ENCODE measurements around the gene TOMM20. TPM values are rescaled to one million over a fixed set of nuclear protein-coding genes. Genes with fewer than 3 reads are reported as not detected.
A peak's percentile ranks its signal among the peaks of the same experiment; 100 is the strongest.
"Not testable (repeated sequence)": the region's sequence is repeated elsewhere in the genome, so short reads cannot be mapped to it uniquely, and the experiment has no call there.

The TOMM20 gene
- total RNA-seq, 1 experiment from 2014 or later = 197 TPM

- H3K18ac ChIP-seq (ENCODE audit: insufficient read length, low read depth, low read length) = no peak overlapping the region
- peaks cover 1% of the 10 kb centered on the region; the same call in 1 of the 2 replicates for H3K27me3 Mint-ChIP-seq (ENCODE audit: low read depth)
- no peak overlapping the region for H2BK120ac ChIP-seq (ENCODE audit: low read depth, low read length, poor library complexity, severe bottlenecking)
- H3K4me1 Mint-ChIP-seq = peaks cover 38 to 42% of the 10 kb centered on the region in 2 experiments
- no peak overlapping the region for H4K5ac ChIP-seq (ENCODE audit: insufficient read length, low read depth, low read length)
- no peak overlapping the region for H3T11ph ChIP-seq (ENCODE audit: low read length)
- H2BK20ac ChIP-seq (ENCODE audit: low read depth, low read length, poor library complexity, severe bottlenecking) = no peak overlapping the region
- no CpG with 5 or more reads among the region's 6 CpGs for whole genome bisulfite sequencing (ENCODE audit: extremely low coverage, insufficient read length, low lambda C conversion rate)
- no peaks in the 10 kb centered on the region for H3K79me1 ChIP-seq (ENCODE audit: insufficient read depth, low read depth, low read length, poor library complexity, severe bottlenecking)
- H3K4me3 Mint-ChIP-seq = no peak overlapping the region
- H4K8ac ChIP-seq (replicated peaks; ENCODE audit: insufficient read length, low read depth, low read length) = no peak overlapping the region
- no peak overlapping the region for H3K23ac ChIP-seq (ENCODE audit: insufficient read length, low read depth, low read length)
- no peak overlapping the region for H3K56ac ChIP-seq (ENCODE audit: insufficient read length, low read depth, low read length)
- H3K36me3 Mint-ChIP-seq (ENCODE audit: insufficient read depth in 1 of 3, low read depth in 3 of 3) = no peaks in the 10 kb centered on the region; a peak in 1 of 7 replicates
- H2BK12ac ChIP-seq (ENCODE audit: insufficient read length, low read depth, low read length) = no peak overlapping the region
- no peak for DNase-seq
- no peaks in the 10 kb centered on the region for H3K23me2 ChIP-seq (ENCODE audit: insufficient read length, low read depth, low read length, poor library complexity, severe bottlenecking)
- no peak overlapping the region for H2BK5ac ChIP-seq (ENCODE audit: insufficient read length, low read length)
- H3K79me2 ChIP-seq (ENCODE audit: insufficient read depth, low read length) = no peaks in the 10 kb centered on the region
- H3K4me2 ChIP-seq (ENCODE audit: insufficient read depth, insufficient read length, low read length) = no peak overlapping the region
- no peaks in the 10 kb centered on the region for H4K20me1 ChIP-seq (ENCODE audit: control insufficient read depth, insufficient read depth, insufficient read length)
- H3K9me3 ChIP-seq (ENCODE audit: control insufficient read depth, low read depth, low read length) = no peaks in the 10 kb centered on the region
- no peaks in the 10 kb centered on the region for H3K9me3 Mint-ChIP-seq
- TF ChIP-seq CTCF (conservative IDR thresholded peaks at IDR 0.05) = no peak
- H3K14ac ChIP-seq (ENCODE audit: insufficient read depth, low read length) = no peak overlapping the region
- H3K27ac ChIP-seq (ENCODE audit: insufficient read length, low read depth, low read length) = no peak overlapping the region
- peaks cover 14% of the 10 kb centered on the region for H3K4me1 ChIP-seq (ENCODE audit: insufficient read depth, low read length)
- H3K27me3 ChIP-seq (ENCODE audit: insufficient read depth, low read length) = no peaks in the 10 kb centered on the region
- H3K4ac ChIP-seq (ENCODE audit: low read depth, low read length) = no peak overlapping the region
- peak overlapping the region; percentile 3 to 64 (median 5); a peak in 3 of 7 replicates for H3K27ac Mint-ChIP-seq
- H2AFZ ChIP-seq (ENCODE audit: low read length) = no peak overlapping the region
- H2BK15ac ChIP-seq (ENCODE audit: low read depth, low read length) = no peak overlapping the region
- H2AK5ac ChIP-seq (ENCODE audit: insufficient read length, low read length) = no peak overlapping the region
- H4K91ac ChIP-seq (ENCODE audit: insufficient read length, low read depth, low read length) = no peak overlapping the region
- H3K9ac ChIP-seq (ENCODE audit: extremely low read depth, insufficient read length, low read length) = no peak overlapping the region
Measured at GRCh38 chr1:235087906-235088305, 40.7 kb downstream of the TOMM20 start.

- H3K27ac Mint-ChIP-seq; H2BK5ac ChIP-seq (ENCODE audit: insufficient read length, low read length); H3K9me3 Mint-ChIP-seq; H3K27me3 Mint-ChIP-seq (ENCODE audit: low read depth); H3K14ac ChIP-seq (ENCODE audit: insufficient read depth, low read length); H3K4ac ChIP-seq (ENCODE audit: low read depth, low read length); H3K27me3 ChIP-seq (ENCODE audit: insufficient read depth, low read length); H3K23me2 ChIP-seq (ENCODE audit: insufficient read length, low read depth, low read length, poor library complexity, severe bottlenecking); H4K5ac ChIP-seq (ENCODE audit: insufficient read length, low read depth, low read length); H2AK5ac ChIP-seq (ENCODE audit: insufficient read length, low read length); H2BK12ac ChIP-seq (ENCODE audit: insufficient read length, low read depth, low read length); H3K79me1 ChIP-seq (ENCODE audit: insufficient read depth, low read depth, low read length, poor library complexity, severe bottlenecking); H3K18ac ChIP-seq (ENCODE audit: insufficient read length, low read depth, low read length); H3K4me1 ChIP-seq (ENCODE audit: insufficient read depth, low read length); H3K79me2 ChIP-seq (ENCODE audit: insufficient read depth, low read length); H2AFZ ChIP-seq (ENCODE audit: low read length); H3K36me3 Mint-ChIP-seq (ENCODE audit: insufficient read depth in 1 of 3, low read depth in 3 of 3); H3K9me3 ChIP-seq (ENCODE audit: control insufficient read depth, low read depth, low read length); H4K8ac ChIP-seq (replicated peaks; ENCODE audit: insufficient read length, low read depth, low read length); DNase-seq; H3K9ac ChIP-seq (ENCODE audit: extremely low read depth, insufficient read length, low read length); H3K27ac ChIP-seq (ENCODE audit: insufficient read length, low read depth, low read length); H2BK20ac ChIP-seq (ENCODE audit: low read depth, low read length, poor library complexity, severe bottlenecking); H2BK15ac ChIP-seq (ENCODE audit: low read depth, low read length); H3K23ac ChIP-seq (ENCODE audit: insufficient read length, low read depth, low read length); H4K91ac ChIP-seq (ENCODE audit: insufficient read length, low read depth, low read length); H3K56ac ChIP-seq (ENCODE audit: insufficient read length, low read depth, low read length); H3K4me3 Mint-ChIP-seq; H2BK120ac ChIP-seq (ENCODE audit: low read depth, low read length, poor library complexity, severe bottlenecking); H3T11ph ChIP-seq (ENCODE audit: low read length); H4K20me1 ChIP-seq (ENCODE audit: control insufficient read depth, insufficient read depth, insufficient read length); H3K4me2 ChIP-seq (ENCODE audit: insufficient read depth, insufficient read length, low read length): not testable (repeated sequence)
- WGBS (ENCODE audit: extremely low coverage, insufficient read length, low lambda C conversion rate) = no CpG with 5 or more reads among the region's 12 CpGs
- peaks cover 29 to 33% of the 10 kb centered on the region in 2 experiments for H3K4me1 Mint-ChIP-seq
Measured at GRCh38 chr1:235085411-235086117, 43.1 kb downstream of the TOMM20 start.

Data from H9 (cell line).